ENCODE measurements around the gene PHIP. TPM values are rescaled to one million over a fixed set of nuclear protein-coding genes. Genes with fewer than 3 reads are reported as not detected.

The PHIP gene
- total RNA-seq, 1 donor from 2014 or later: 12.4 TPM

GRCh38 chr6:79070206-79070825 lies 7.7 kb downstream of the PHIP start:
- ATAC-seq: no peak

- no peak for ATAC-seq
Measured at GRCh38 chr6:79066828-79067227, 11.2 kb downstream of the PHIP start.

- no peak for ATAC-seq
Measured at GRCh38 chr6:79066330-79066729, 11.7 kb downstream of the PHIP start.

GRCh38 chr6:79065232-79065631 lies 12.8 kb downstream of the PHIP start:
- ATAC-seq: no peak

- no peak for ATAC-seq
Measured at GRCh38 chr6:79064635-79065034, 13.4 kb downstream of the PHIP start.

GRCh38 chr6:79062708-79063107 lies 15.3 kb downstream of the PHIP start:
- ATAC-seq: no peak

GRCh38 chr6:79057746-79058145 lies 20.3 kb downstream of the PHIP start:
- no peak for ATAC-seq

DNA sequence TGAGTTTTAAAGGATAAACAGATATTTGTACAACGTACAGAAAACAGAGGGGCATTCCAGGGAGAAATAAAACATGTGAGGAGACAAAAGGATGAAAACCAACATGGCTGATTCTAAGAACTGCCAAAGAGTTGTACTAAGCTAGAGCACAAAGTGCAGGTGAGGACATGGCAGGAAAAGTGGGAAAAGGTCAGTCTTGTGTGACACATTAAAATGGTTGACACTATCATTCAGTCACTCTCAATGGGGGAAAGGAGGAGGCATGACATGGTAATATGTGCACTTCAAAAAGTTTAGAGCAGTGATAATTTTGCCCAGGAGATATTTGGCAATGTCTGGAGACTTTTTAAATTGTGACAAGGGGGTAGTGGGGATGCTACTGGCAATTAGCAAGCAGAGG lies 21.8 kb downstream of the PHIP start:
- no peak for ATAC-seq

DNA sequence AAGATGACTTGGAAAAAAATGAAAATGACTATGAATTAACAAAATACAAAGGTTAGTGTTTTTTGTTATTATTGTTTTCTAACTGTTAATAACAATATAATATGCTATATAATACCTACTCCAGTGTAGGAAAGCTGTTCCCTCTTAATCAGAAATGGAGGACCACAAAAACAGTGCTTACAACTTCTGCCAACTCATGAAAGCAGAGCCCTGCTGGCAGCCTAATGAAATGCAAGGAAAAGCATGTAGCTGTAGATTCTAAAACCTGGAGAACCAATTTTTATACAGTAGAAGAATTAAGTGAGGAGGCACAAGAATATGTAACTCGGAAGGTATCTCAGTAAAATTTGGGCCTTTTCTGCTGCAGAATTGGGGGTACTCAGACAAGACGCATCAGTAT lies 29.4 kb downstream of the PHIP start:
- no peak for ATAC-seq

GRCh38 chr6:79047072-79047471 lies 31.0 kb downstream of the PHIP start:
- no peak for ATAC-seq

DNA sequence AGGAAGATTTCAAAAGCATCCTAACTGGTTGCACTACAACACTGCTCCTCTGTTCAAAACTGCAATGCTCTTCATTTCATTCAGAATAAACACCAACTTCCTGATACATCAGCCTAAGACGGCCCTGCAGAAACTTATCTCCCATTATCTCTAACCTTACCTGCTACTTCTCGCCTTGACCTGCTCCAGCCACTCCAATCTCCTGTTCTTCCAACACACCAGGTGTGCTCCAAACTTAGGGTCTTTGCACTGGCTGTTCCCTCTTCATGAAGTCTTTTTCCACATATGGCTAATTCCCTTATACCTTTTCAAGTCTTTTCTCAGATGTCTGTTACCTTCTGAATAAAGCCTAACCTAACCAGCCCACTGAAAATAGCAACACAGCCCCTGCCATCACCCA lies 32.1 kb downstream of the PHIP start:
- ATAC-seq: no peak

GRCh38 chr6:79042799-79043126 lies 35.3 kb downstream of the PHIP start:
- ATAC-seq: no peak

GRCh38 chr6:79042088-79042798 lies 35.8 kb downstream of the PHIP start:
- ATAC-seq: no peak

- no peak for ATAC-seq
Measured at GRCh38 chr6:79040083-79040482, 38.0 kb downstream of the PHIP start.

DNA sequence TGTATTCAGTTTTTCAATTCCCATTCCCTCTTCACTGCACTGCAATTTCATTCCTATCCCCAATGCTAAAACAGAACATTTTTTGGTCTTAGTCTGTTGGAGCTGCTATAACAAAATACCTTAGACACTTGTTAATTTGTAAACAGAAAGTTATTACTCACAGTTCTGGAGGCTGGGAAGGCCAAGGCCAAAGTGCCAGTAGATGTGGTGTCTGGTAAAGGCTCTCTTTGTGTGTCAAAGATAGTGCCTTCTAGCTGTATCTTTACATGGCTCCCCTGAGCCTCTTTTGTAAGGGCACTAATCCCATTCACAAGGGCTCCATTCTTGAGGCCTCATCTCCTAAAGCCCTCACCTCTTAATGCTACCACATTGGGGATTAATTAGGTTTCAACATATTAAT lies 40.0 kb downstream of the PHIP start:
- ATAC-seq: no peak

- no peak for ATAC-seq
Measured at GRCh38 chr6:79034865-79035264, 43.2 kb downstream of the PHIP start.

DNA sequence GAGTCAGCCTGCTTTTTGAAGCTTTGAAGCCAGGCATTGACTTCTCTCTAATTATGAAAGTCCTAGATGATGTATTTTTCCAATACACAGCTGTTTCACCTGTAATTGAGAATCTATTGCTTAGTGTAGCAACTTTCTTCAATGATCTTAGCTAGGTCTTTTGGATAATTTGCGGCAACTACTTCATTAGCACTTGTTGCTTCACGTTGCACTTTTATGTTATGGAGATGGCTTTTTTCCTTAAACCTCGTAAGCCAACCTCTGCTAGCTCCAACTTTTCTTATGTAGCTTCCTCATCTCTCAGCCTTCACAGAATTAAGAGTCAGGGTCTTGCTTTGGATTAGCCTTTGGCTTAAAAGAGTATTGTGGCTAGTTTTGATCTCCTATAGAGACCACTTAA lies 44.8 kb downstream of the PHIP start:
- no peak for ATAC-seq

- ATAC-seq: no peak
Measured at GRCh38 chr6:79031821-79032590, 46.0 kb downstream of the PHIP start.

DNA sequence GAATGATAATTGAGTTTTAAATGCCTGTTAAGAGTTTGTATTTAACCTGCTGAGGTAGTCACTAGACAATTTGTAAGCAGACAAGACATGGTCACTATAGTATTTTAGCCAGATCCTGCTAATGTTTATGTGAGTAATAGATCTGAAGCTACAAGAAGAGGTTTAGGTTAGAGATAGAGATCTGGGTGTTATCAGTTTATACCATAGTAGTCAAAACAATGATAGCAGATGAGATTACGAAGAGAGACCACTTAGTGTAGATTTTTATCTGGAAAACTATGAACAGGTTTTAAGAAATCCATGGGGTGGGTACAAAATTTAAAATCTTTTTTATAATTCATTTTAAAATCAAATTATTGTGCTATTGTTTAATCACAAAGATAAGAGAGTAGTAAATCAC lies 47.5 kb downstream of the PHIP start:
- ATAC-seq: no peak

DNA sequence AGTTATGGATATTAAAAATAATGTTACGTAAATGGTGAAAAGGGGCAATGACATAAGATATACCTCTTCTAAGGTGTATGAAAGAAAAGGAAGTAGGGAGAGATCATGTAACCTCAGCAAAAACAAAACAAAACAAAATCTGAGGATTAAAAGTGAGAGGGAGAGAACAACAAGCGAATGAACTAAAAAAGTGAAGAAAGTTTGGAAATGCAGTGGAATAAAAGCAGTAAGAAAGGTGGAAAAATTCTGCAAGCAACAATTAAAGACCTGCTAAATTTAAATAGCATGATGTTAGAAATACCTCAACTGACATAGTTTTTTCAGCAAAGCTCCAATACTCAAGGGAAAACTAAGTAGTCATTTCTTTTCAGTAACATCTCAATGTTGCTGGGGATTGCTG lies 48.0 kb downstream of the PHIP start:
- ATAC-seq: no peak

DNA sequence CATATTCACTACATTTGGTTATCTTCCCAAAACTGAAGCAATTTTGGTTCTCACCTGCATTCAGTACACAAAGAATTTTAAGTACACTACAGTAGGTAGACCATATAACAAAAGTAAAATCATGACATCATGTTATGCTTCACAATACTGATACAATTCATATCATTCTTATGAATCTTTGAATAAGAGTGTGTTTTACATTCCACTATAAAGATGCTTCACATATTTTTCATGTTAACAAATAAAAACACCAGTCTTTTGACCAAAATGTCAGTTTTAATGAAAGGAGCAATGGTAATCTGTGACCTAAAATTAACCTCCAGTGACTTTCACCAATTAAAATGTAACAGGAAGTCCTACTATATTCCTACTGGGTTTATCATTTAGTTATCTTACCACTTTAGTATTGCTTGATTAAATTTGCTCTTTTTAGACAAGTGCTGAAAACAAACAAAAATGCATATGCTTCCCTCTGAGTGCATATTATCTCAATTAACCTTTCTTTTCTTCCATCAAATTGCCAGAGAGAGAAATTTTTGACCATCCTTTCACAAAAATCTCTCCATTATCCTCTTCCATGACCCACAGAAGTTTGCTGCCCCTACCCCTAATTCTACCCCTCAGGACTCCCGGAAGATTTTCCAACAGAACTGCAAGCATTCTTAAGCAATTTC lies 49.3 kb downstream of the PHIP start:
- ATAC-seq: no peak

- no peak for ATAC-seq
Measured at GRCh38 chr6:79011940-79012339, 66.1 kb downstream of the PHIP start.

- ATAC-seq: no peak
Measured at GRCh38 chr6:79010422-79010821, 67.6 kb downstream of the PHIP start.

GRCh38 chr6:79009819-79010218 lies 68.2 kb downstream of the PHIP start:
- no peak for ATAC-seq
